GM21423 (cell line): ENCODE results near the gene ADIPOQ.
A peak's percentile ranks its signal among the peaks of the same experiment; 100 is the strongest.
"Not testable (repeated sequence)": the region's sequence is repeated elsewhere in the genome, so short reads cannot be mapped to it uniquely, and the experiment has no call there.

Source experiments
- ATAC-seq: cut with Tn5 transposase; IDR thresholded peaks from one replicate; pipeline ENCODE4 v1.9.1; 2021; ENCODE audit warnings: mild to moderate bottlenecking, moderate library complexity; ENCODE audit not compliant: unreplicated experiment

The ADIPOQ gene

DNA sequence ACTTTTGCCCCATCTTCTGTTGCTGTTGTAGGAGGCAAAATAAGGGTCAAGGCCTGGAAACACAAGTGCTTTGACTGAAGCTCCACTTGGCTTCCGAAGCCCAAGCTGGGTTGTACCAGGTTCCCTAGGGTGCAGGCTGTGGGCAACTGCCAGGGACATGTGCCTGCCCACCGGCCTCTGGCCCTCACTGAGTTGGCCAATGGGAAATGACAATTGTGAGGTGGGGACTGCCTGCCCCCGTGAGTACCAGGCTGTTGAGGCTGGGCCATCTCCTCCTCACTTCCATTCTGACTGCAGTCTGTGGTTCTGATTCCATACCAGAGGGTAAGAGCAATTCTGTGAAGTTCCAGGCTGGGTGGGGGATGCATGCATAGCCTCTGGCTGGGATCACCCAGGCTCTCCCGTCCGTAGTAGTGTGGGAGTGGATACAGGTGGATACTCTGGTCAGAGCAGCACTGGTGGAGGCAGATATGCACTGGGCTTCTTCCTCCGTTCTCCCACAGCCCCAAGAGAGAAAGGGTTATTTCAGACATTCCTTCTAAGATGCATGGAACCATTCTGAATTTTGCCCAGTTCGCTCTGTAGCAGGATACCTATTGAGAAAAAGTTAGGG lies at the start of gene ADIPOQ:
Gene ADIPOQ (plus strand): TSS at position 285 of the 613 bp plus-strand sequence. CDS start 10,349 bp downstream, outside the sequence.
- no peak for ATAC-seq

DNA sequence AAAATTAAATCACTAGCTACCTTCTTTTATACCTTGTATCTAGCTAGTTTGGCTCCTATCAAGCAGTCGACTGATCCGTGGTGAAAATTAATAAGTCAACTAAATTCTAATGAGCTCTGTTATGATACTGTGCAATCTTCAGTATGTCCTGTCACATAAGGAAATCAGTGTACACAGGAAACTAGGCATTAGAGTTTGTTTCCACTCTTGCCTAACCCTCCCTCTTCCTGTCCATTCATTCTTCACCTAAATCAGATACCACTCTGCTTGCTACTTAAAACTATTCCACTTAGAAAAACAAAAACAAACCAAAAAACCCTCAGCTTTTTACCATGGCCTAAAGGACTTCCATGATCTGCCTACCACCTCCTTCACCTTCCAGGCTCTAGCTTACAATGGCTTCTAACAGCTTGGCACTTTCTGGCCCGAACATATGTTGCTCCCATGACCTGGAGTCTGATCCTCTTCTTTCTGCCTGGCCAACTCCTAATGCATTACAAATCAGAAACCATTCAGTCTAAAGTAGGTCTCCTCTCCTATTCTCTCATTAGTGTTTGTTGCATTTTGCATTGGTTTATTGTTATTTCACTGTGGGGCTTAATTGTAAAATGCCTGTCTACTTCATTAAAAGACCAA lies 44.2 kb upstream of the ADIPOQ start:
- no peak for ATAC-seq

DNA sequence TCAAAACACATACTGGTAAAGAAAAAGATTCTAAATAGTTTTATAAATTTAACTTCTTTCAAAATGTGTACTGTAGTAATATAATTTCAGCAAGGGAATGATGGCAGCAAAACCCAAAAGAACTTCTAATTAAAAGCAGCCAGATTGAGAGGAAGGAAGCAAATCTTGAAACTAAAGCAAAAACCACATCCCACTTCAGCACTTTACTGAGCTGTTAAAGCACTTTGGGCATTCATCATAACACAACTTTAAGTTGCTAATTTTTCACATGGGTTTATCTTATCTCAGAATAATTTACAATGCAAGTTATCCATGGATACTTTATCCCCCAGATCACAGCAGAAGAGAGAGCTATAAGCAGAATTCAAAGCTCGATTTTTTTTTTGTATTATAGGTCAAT lies 42.2 kb upstream of the ADIPOQ start:
- ATAC-seq, result no peak

DNA sequence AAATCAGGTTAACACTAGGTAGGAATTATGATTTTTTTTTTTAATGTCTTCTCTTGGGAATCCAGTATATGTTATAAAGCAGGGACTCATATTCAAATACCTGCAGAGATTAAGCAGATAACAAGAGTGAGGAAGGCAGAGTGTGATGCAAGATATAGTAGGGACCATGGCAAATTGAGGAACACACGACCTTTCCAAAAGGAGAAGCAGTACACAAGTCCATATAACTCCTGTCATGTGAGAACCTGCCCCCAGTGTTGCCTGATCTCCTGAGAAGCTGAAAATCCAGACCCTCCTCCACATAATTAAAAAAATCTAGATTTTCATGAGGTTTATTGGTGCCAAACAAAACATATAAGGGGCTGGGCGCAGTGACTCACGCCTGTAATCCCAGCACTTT lies 39.8 kb upstream of the ADIPOQ start:
- ATAC-seq, result no peak

DNA sequence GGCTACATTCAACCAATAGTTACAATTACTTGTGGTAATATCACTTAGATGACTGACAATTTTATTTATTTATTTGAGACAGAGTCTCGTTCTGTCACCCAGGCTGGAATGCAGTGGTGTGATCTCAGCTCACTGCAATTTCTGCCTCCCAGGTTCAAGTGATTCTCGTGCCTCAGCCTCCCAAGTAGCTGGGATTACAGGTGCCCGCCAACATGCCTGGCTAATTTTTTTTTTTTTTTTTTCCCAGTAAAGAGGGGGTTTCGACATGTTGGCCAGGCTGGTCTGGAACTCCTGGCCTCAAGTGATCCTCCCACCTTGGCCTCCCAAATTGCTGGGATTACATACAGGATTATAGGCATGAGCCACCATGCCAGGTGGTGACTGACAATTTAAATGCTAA lies 39.1 kb upstream of the ADIPOQ start:
- ATAC-seq, result not testable (repeated sequence)

DNA sequence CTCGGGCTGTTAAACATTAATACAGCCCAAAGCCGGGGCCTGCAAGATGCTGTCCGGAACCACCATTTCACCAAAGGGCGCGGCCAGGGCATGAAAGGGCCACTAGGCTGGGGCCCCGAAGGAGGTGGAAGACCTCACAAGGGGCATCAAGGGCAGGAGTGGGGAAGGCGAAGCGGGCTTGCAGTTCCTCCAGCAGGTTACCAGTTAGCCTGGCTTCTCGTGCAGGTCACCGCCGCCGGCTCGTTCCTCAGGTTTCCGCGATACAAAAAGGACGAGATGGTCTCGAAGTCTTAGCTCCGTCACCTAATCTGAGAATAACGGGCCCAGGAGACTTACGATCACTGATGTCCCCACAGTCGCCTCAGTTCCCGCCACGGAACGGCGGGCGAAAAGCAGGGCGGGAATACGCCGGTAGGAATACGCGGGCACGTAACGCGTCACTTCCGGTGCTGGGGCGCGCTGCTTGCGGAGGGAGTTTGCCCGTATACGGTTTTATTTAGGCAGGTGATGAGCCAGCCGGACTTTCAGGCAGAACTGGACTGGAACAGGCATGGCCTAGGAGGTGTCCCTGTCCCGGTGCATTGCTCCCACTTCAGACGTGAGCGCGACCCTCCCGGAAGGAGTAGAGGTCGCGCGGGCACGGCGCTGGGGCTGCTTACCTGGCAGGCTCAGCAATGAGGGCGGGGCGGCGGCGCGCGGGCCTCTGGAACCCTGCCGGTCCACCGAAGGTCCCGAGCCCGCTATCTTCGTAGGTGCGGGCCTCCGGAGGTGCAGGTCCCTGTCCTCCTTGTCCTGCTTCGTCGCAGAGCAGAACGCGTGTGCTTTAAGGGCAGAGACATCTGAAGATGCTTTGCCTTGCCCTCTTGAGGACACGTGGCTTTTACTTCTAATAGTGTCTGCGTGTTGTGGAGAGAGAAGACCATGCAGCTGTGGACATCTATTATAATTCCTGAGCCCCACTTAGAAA lies 36.1 kb upstream of the ADIPOQ start, which contains the start of gene RFC4:
Gene RFC4 (minus strand): TSS at position 394 of the 967 bp plus-strand sequence. CDS start 1,769 bp downstream, outside the sequence.
- ATAC-seq, result peak; percentile 88

DNA sequence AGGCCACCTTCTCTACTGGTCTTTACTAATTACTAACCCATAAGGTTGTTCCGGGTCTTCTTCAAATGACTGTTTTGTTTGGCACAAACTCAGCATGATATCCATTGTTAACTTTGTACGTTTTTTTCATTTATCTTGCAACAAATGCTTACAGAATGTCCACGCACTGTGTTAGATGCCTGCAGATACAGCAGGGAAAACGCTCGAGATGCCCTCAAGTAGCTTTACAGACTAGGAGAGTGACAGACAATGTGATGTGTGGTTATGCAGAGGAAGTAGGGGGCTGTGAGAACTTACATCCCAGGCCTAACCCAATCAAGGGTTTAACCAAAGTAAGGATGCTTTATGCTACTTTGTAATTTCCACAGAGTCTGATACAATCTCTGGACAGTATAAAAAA lies 35.3 kb upstream of the ADIPOQ start:
- ATAC-seq, result no peak

DNA sequence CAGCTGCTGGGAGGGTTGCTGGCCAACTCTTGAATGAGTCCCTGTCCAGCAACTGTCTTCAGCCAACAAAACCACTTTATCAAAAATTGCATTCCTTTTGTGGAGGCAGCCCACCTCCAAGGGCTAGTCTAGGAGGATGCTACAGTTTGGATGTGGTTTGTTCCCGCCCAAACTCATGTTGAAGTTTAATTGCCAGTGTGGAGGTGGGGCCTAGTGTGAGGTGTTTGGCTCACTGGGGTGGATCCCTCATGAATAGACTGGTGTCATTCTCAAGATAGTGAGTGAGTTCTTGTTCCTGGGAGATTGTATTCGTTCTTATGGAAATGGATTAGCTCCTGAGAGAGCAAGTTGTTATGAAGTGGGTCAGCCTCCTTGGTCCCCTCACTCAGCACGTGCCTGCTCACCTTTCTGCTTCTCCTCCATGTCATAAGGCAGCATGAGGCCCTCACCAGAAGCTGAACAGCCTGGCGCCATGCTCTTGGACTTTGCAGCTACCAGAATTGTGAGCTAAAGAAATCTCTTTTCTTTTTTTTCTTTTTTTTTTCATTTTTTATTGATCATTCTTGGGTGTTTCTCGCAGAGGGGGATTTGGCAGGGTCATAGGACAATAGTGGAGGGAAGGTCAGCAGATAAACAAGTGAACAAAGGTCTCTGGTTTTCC lies 32.0 kb upstream of the ADIPOQ start:
- ATAC-seq, result no peak

DNA sequence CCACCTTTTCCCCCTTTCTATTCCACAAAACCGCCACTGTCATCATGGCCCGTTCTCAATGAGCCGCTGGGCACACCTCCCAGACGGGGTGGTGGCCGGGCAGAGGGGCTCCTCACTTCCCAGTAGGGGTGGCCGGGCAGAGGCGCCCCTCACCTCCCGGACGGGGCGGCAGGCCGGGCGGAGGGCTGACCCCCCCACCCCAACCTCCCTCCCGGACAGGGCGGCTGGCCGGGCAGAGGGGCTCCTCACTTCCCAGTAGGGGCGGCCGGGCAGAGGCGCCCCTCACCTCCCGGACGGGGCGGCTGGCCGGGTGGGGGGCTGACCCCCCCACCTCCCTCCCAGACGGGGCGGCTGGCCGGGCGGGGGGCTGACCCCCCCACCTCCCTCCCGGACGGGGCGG lies 31.2 kb upstream of the ADIPOQ start:
- ATAC-seq, result not testable (repeated sequence)

DNA sequence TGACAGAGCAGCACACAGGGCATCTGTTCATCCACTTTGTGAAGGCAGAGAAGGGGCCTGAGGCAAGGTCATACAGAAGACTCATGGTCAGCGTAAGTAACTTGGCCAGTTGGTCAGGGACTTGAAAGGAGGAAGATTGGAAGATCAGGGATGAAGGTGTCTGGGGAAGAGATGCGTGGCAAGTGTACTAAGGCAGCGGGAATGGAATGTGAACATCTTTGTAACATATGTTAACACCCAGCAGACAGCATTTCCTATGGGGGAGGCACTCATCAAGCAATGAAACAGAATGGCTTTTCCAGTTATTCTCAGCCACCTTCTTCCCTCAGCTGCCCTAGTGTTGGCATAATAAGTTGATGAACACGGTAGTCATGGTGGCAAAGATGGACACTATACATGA lies 28.4 kb upstream of the ADIPOQ start:
- ATAC-seq, result no peak

DNA sequence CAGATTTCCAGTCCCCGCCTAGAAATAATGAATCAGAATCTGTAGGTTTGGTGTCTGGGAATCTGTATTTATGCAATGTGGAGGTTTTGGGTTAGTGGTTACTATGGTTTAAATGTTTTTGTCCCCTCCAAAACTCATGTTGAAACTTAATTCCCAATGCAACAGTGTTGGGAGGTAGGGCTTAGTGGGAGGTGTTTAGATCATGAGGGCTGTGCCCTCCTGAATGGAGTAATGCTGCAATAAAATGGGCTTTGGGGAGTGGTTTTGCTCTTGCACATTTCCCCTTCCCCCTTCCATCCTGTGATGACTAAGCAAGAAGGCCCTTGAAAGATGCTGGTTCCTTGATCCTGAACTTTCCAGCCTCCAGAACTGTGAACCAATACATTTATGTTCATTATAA lies 27.1 kb upstream of the ADIPOQ start:
- ATAC-seq, result no peak

DNA sequence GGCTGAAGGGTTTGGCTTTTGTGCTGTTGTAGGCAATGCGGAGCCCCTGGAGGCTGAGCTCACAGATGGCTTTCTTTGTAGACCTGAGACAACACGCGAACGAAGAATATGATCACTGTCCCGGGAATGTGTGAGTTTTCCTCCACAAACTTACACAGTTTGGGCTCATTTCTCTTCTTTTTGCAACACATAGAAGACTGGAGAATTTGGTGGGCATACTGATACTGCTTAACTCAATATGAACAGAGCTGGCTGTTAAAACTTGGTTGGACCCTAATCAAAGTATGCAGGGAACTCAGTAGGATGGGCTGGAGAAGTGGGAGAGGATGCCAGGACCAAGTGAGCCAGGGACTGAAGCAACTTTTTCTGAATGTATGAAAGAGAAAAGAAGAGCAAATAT lies 24.0 kb upstream of the ADIPOQ start:
- ATAC-seq, result no peak

DNA sequence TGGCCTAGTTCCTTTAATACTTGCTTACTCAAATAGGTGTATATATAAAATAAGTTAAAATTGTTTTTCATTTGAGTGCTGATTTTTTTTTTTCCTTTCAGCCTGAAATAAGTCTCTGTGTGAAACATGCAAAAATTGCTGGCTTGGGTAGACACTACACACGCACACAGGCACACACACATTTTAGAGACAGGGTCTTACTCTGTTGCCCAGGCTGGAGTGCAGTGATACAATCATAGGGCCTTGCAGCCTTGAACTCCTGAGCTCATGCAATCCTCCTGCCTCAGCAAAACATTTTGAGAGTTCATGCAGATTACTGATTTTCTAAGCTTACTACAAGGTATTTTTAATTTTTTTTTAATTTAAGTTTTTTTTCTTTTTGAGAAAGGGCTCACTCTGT lies 23.6 kb upstream of the ADIPOQ start:
- ATAC-seq, result no peak

DNA sequence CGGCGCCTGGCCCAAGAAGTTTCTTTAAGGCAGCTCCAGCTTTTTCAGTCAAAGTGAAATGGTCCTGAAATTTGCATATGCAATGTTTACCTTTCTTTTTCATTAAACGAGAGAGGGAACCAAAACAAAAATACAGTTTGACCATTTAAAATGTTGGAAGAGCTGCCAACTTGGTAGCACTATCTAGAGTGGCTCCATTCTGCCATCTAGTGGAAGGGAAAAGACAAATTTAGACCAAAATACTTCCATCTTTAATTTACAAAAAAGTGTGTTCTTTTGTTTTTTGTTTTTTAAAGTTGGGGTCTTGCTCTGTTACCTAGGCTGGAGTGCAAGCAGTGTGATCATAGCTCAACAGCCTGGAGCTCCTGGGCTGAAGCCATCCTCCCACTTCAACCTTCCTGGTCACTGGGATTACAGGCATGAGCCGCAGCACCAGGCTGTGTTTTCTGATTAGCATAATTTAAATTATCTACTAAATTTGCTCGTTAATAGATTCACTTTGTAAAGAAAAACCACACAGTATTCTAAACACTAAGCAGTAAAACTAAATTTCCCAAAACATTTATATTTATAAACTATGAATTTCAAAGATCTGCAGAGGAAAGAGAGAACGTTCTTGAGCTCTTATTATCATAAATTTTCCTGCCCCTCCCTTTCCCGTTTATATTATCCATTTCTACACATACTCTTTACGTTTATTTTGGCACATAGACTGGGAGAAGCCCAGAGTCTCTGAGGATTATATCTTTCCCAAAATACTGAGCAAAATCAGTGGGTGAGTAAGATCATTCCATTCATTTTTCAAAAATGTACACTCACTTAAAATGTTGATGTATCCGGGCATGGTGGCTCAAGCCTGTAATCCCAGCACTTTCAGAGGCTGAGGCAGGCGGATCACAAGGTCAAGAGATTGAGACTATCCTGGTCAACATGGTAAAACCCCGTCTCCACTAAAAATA lies 20.8 kb upstream of the ADIPOQ start:
- ATAC-seq, result no peak

DNA sequence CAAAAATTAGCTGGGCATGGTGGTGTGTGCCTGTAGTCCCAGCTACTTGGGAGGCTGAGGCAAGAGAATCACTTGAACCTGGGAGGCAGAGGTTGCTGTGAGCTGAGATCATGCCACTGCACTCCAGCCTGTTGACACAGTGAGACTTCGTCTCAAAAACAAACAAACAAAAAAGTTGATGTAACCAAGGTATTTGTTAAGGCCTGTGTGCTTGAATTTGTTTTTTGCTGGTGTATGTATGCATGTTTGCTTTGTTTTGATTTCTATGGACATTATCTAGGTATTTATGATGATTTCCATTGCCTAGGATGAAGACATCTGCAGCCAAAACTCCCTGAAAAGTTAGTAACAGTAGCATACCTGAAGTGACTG lies 20.1 kb upstream of the ADIPOQ start:
- not testable (repeated sequence) for ATAC-seq

DNA sequence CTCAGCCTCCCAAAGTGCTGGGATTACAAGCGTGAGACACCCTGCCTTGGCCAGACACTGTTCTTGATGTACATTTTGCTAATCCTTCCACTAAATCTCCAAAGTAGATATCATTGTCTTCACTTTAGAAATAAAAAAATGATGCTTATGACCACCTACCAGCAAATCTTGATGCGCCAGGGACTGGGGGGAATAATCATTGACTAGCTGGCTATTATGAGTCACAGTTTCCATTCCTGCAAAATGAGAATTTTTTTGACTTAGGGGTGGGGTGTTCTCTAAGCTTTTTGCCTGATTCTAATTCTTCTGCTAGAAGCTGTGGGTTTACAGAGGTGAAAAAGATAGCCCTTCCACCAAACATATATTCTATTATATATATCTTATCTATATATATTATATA lies 19.1 kb upstream of the ADIPOQ start:
- ATAC-seq, result no peak

DNA sequence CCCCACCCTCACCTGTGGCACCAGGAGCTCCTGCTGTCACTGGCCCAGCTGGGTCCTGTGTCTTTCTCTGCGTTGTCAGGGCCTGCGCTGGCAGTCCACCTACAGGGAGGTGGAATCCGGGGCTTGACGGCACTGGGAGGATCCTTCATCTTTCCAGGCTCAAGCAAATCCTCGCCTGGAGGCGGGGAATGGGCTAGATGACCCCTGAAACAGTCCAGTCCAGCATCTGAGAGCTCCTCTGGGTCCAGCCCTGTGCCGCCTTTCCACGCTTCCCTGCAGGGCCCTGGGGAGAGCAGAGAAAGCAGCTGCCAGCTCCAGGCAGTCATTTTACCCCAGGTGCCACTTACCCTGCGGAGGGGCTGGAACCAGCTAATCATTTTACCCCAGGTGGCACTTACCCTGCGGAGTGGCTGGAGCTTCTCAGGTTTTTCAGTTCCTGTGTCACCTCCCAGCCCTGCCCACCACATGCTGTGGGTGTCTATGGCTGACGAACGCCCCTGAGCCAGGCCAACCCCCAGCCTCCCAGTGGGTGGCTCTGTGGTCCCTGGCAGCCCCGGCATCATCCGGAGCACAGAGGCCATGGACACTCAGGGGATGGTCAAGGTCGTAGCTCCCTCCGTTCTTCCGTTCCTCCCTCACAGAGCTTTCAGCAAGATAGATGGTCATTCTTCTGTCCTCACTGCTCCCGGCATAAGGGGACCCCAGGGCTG lies 17.9 kb upstream of the ADIPOQ start:
- ATAC-seq, result no peak

DNA sequence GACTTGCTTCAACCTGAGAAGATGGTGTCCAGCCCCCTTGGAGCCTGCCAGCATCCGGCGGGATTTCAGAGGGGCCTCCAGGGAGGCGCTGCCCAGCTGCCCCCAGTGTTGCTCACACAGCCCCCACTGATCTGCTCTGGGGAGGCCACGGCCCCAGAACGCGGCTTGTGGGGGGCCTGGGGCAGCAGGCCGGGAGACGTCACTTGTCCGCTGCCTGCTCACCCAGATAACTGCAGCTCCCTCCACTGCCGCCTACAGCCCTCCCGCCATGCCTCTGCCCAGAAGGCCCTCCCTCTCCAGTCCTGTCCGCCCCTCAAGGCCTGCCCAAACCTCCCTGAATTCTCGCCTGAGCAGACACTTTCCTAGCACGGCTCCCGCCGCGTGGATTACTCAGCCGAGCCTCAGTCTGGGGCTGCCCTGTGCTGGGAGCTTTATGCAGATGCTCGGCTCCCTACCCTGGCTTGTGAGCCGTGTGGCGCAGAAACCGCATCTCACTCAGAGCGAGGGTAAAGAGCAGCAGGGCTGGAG lies 17.2 kb upstream of the ADIPOQ start:
- ATAC-seq, result no peak

DNA sequence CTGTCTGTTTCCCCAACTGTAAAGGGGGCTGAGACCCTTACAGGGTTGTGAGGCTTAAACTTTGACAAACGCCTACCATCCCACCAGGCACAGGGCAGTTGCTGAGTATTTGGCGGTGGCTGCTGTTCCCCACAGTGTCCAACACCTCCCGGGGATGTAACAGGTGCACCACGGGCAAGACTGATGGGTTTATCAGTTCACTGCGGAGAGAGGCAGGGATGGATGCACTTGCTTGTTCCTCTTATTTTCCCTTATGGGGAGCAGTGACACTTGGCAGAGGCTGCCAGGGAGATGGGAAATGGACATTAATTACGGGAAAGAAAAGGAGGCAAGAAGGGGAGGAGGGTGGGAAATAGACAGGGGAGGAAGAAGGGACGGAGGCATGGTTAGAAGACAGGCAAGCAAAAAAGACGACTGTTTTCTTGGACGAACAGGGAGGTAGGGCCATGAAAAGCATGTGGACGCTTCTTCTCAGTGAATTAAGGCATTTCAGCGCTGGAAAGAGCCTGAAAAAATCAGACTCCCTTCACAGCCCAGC lies 16.6 kb upstream of the ADIPOQ start:
- no peak for ATAC-seq
